ENCODE measurements around the gene USP17L20.
"Not testable (repeated sequence)": the region's sequence is repeated elsewhere in the genome, so short reads cannot be mapped to it uniquely, and the experiment has no call there.

DNA sequence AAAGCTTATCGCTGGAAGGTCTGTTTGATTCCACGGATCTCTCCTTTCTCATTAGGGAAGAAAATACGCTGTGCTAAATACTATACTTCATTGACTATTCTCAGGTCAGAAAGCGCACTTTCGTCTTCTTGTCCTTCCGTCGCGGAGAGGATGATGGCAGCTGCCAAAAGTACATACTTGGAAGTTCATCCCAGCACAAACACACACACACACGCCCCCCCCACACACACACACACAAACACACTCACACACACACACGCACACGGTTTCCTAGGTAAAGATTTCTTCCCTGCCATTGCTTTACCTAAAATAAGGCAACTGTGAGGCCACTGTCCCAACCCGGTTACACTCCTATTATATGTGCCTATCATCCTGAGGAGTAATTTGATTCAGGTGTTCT is 19.5 kb upstream of the USP17L20 start:
- TF ChIP-seq EP300, CTCF, POLR2AphosphoS5, POLR2A (IDR thresholded peaks at IDR 0.05): not testable (repeated sequence)
